Lower leg skin (tissue), 4 donors: Measurements from ENCODE around the gene DPY19L3. TPM values are rescaled to one million over a fixed set of nuclear protein-coding genes. Genes with fewer than 3 reads are reported as not detected.

Experiments used
- DNase-seq, 2 donors: peaks; one replicate each; pipeline ENCODE4 v3.0.0-alpha.2; 2019; ENCODE audit warnings: low spot score in 2 of 2
- H3K4me3 ChIP-seq: fragments of 200-600 bp; sonication (generic); 2 replicates; pipeline ENCODE4 v1.5.1; 2017; ENCODE audit warnings: mild to moderate bottlenecking, low read depth; ENCODE audit not compliant: poor library complexity, severe bottlenecking
- POLR2A ChIP-seq, 2 donors: fragments of 450-650 bp; IDR thresholded peaks; one replicate each; pipeline ENCODE4 v1.6.1; 2016 to 2017; ENCODE audit warnings: antibody characterized with exemption in 2 of 2, mild to moderate bottlenecking in 1 of 2, moderate library complexity in 1 of 2
- WGBS, 2 donors: methylation state at CpG; one replicate each; pipeline ENCODE4 v1.1.5; 2018; 5-methylcytosine and 5-hydroxymethylcytosine counted together
- intact Hi-C: fragments of 100-400 bp; cut with DNase I; formaldehyde crosslinking; loops from one replicate; pipeline ENCODE4 v1.15.0; 2023; ENCODE audit warnings: low total_unique reads
- total RNA-seq, 4 donors: library from RNA; depleted of rRNA; stranded (reverse); fragments of >200 nt; gene quantifications; one replicate each; pipeline ENCODE4 v1.1.0, GENCODE V29; 2016
- TF ChIP-seq, protein P1 (sequence below), 3 donors: fragments of 450-650 bp; IDR thresholded peaks; one replicate each; pipeline ENCODE4 v1.5.1; 2016; ENCODE audit warnings: antibody characterized with exemption in 3 of 3, mild to moderate bottlenecking in 3 of 3, moderate library complexity in 2 of 3

Gene DPY19L3
- total RNA-seq, 4 donors from 2014 or later = 11.3 to 20.2 (median 13.6) TPM

DNA sequence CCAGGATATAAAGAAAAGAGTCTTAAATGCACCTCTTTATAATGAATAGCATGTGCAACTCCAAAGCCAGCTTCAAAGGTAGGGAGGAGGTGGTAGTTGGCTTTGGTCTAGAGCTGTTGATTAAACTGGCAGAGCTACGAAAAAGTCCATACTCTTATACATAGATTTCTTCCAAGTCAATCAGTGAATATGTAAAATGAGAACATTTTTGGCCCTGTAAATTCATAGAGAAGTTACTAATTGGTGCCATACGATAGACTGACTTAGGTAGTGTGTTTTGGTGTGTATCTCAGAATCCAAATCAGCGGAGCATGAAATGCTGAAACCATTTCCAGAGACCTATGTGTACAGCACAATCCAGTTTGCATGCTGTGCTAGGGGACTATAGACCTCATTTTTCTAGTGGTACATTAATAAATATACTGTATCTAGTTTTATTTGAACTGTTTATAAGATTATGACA lies 17.1 kb upstream of the DPY19L3 start:
- DNase-seq = no peak
- H3K4me3 ChIP-seq = no peak overlapping the region
- intact Hi-C loops = no loop called here
- 77 to 79% methylated on average over 3 of the region's 3 CpGs for WGBS, 2 donors
- no peak for TF ChIP-seq POLR2A (IDR thresholded peaks at IDR 0.05)
- TF ChIP-seq, protein P1, sequence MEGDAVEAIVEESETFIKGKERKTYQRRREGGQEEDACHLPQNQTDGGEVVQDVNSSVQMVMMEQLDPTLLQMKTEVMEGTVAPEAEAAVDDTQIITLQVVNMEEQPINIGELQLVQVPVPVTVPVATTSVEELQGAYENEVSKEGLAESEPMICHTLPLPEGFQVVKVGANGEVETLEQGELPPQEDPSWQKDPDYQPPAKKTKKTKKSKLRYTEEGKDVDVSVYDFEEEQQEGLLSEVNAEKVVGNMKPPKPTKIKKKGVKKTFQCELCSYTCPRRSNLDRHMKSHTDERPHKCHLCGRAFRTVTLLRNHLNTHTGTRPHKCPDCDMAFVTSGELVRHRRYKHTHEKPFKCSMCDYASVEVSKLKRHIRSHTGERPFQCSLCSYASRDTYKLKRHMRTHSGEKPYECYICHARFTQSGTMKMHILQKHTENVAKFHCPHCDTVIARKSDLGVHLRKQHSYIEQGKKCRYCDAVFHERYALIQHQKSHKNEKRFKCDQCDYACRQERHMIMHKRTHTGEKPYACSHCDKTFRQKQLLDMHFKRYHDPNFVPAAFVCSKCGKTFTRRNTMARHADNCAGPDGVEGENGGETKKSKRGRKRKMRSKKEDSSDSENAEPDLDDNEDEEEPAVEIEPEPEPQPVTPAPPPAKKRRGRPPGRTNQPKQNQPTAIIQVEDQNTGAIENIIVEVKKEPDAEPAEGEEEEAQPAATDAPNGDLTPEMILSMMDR (IDR thresholded peaks at IDR 0.05) = no peak

DNA sequence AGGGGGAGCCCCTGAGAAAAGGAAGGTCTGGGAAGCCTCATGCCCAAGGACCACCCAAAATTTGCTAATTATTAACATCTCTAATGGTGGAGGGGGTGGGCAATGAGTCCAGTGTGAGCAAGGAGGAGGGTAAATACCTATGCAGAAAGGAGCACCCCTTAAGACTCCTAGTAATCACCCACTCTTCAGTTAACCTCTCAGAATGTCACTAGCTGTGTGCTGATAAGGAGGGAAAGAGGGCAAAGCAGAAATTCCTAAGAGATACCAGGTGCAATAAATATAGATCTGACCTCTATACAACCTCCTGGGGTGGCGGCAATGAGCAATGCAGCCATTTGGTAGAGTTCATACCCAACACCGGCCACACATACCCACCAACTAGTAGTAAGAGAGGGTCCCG lies 12.7 kb upstream of the DPY19L3 start:
- WGBS, 2 donors = 90 to 94% methylated on average over 3 of the region's 3 CpGs
- TF ChIP-seq, protein P1 (IDR thresholded peaks at IDR 0.05) = no peak
- TF ChIP-seq POLR2A (IDR thresholded peaks at IDR 0.05) = no peak
- intact Hi-C loops = no loop called here
- H3K4me3 ChIP-seq = no peak overlapping the region
- no peak for DNase-seq

DNA sequence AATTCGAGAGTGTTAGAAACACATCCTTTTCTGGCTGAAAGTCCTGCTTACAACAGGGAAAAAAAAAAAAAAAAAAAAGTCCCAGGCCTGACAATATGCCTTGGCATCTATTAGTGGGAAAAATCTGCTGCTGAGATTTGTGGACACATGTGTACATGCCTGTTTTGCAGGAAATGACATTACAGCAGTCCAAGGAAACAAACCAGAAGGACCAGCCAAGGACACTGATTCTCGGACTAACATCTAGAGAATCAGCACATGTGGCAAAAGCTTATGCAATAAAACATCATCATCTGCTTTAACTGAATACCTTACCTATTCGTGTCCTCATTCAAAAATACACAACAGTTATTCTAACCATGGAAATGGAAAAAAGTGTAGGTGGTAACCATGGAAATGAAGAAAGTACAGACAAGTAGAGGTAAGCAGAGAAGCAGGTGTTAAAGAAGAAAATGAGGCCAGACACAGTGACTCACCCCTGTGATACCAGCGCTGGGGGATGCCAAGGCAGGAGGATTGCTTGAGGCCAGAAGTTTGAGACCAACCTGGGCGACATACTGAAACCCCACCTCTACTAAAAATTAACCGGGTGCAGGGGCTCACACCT lies 9.4 kb upstream of the DPY19L3 start:
- TF ChIP-seq POLR2A (IDR thresholded peaks at IDR 0.05) = no peak
- TF ChIP-seq, protein P1 (IDR thresholded peaks at IDR 0.05) = no peak
- WGBS, 2 donors = 63 to 74% methylated on average over 6 of the region's 6 CpGs
- intact Hi-C loops = no loop called here
- H3K4me3 ChIP-seq = no peak overlapping the region
- DNase-seq = no peak

DNA sequence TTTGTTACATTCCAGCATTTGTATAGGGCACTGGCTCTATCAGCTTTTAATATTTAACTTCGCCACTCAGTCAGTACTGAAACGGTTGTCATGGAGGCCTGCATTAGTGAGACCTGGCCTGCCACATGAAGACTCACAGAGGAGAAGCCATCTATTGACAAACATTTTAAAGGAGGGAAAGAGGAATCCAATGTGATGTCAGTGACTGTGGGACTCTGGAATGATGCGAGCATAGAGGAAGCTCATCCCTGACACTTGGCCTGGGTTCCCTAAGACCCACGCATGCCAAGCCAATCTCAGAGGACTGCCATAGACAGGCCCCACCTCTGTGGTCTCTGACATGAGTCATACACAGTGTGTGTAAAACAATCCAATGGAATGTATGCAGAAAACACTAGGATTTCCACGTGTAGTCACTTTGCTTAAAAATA lies 7.9 kb upstream of the DPY19L3 start:
- DNase-seq = no peak
- H3K4me3 ChIP-seq = no peak overlapping the region
- TF ChIP-seq POLR2A (IDR thresholded peaks at IDR 0.05) = no peak
- TF ChIP-seq, protein P1 (IDR thresholded peaks at IDR 0.05) = no peak
- intact Hi-C loops = no loop called here
- 60 to 64% methylated on average over 5 of the region's 5 CpGs for WGBS, 2 donors

DNA sequence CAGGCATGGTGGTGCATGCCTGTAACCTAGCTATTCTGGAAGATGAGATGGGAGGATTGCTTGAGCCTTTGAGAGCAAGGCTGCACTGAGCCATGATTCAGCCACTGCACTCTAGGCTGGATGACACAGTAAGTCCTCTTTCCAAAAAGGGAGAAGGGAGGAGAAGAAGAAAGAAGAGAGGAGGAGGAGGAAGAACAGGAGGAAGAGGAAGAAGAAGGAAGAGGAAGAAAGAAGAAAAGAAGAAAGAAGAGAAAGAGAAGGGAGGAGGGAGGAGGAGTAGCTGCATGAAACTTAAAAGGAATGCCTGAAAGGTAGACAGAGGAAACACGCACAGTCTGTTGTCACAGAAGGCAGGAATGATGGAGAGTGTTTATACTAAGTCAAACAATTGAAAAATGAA lies 3.6 kb upstream of the DPY19L3 start:
- intact Hi-C loops = no loop called here

More for the DNA sequence above, 3.6 kb upstream of the DPY19L3 start:
- TF ChIP-seq POLR2A (IDR thresholded peaks at IDR 0.05) = no peak
- TF ChIP-seq, protein P1 (IDR thresholded peaks at IDR 0.05) = no peak
- H3K4me3 ChIP-seq = no peak overlapping the region
- WGBS, 2 donors = 88 to 96% methylated on average over 1 of the region's 1 CpG
- no peak for DNase-seq
